BJ (cell line): ENCODE data around the gene NOTCH1. TPM values are rescaled to one million over a fixed set of nuclear protein-coding genes. Genes with fewer than 3 reads are reported as not detected.

Source experiments
- CTCF ChIA-PET: fragments of 350-600 bp; formaldehyde crosslinking; extraction: SDS; loops from one replicate; lab custom pipeline; 2021; ENCODE audit warnings: antibody characterized with exemption, inconsistent platforms; lab: Yijun Ruan, JAX
- POLR2A ChIA-PET: fragments of 300-600 bp; sonication (Branson Sonifier 250); formaldehyde crosslinking; extraction: SDS; loops from one replicate; lab custom pipeline; 2021; ENCODE audit warnings: antibody characterized with exemption; lab: Charles Lee
- DNase-seq: peaks from one replicate; pipeline ENCODE4 v3.0.0-alpha.2; 2011; ENCODE audit warnings: low read depth
- H3K27me3 ChIP-seq: 2 replicates; pipeline ENCODE4 v1.6.0; 2011; ENCODE audit warnings: low read length; ENCODE audit not compliant: control insufficient read depth, insufficient read depth
- H3K36me3 ChIP-seq: 2 replicates; pipeline ENCODE4 v1.5.1; 2011; ENCODE audit warnings: low read length; ENCODE audit not compliant: control insufficient read depth, insufficient read depth
- H3K4me3 ChIP-seq: 2 replicates; pipeline ENCODE4 v1.5.1; 2011; ENCODE audit warnings: low read depth, mild to moderate bottlenecking, control low read depth, low read length
- polyA plus RNA-seq: library from polyadenylated mRNA; depleted of rRNA; stranded (reverse); fragments of >200 nt; gene quantifications from 2 replicates; pipeline ENCODE4 v1.2.3, GENCODE V29; 2011
- TF ChIP-seq, protein P1 (sequence below): IDR thresholded peaks from 2 replicates; pipeline ENCODE4 v1.5.1; 2011; ENCODE audit warnings: low read depth, mild to moderate bottlenecking, control low read depth, inconsistent platforms, low read length, moderate library complexity; ENCODE audit not compliant: insufficient read depth

Gene NOTCH1
- polyA plus RNA-seq, 1 experiment: 1.3 TPM

DNA sequence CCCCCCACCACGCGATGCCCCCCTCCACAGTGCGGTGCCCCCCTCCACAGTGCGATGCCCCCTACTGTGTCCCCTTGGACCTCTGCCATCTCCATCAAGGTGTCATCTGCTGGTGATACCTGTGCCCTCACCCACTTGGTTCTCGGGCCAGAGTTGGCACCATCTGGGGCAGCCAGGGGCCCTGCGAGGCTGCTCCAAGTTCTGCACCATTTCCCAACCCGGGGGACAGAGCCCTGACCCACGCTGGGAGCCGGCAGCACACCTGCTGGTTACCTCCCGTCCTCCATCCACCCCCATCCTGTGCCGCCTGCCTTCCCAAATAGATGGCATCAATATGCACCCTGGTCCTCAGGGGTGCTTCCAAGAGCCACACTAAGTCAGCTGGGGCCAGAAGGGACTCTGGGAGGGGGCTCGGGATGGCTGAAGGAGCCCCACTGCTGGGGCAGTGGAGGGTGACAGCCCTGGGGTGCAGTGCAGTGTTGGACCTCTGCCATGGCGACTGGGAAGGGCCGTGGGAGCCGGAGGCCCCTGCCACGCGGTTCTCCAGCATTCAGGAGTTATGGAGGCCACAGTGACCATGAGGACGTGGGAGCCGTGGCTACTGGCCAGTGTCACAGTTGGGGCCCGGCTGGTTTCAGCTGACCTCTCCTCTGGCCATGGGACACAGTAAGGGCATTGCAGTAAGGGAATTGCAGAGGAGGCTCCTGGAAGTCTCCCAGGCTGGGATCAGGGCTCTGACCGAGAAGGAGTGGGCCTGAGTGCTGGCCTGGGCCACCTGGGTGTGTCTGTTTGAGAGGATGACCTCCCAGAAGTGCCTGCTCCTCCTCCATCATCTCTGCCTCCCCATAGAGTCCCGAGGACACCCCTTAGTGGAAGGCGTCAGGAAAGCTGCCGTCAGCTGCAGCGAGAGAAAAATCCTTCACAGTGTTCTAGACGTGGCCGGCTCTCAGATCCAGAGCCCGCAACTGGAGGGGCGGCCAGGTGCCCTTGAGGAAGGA lies 44.2 kb upstream of the NOTCH1 start:
- no peak for DNase-seq
- Histone ChIP-seq H3K27me3 (peaks cover 2% of the 10 kb centered on the region), H3K36me3 (no peaks in the 10 kb centered on the region), H3K4me3 (no peak overlapping the region)
- POLR2A ChIA-PET: no interaction called here
- TF ChIP-seq, protein P1, sequence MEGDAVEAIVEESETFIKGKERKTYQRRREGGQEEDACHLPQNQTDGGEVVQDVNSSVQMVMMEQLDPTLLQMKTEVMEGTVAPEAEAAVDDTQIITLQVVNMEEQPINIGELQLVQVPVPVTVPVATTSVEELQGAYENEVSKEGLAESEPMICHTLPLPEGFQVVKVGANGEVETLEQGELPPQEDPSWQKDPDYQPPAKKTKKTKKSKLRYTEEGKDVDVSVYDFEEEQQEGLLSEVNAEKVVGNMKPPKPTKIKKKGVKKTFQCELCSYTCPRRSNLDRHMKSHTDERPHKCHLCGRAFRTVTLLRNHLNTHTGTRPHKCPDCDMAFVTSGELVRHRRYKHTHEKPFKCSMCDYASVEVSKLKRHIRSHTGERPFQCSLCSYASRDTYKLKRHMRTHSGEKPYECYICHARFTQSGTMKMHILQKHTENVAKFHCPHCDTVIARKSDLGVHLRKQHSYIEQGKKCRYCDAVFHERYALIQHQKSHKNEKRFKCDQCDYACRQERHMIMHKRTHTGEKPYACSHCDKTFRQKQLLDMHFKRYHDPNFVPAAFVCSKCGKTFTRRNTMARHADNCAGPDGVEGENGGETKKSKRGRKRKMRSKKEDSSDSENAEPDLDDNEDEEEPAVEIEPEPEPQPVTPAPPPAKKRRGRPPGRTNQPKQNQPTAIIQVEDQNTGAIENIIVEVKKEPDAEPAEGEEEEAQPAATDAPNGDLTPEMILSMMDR: no peak
- CTCF ChIA-PET: interaction anchor here (0.8 kb wide), 1 partner anchor 19 kb away, joined by 3 read pairs; no protein-coding TSS in a partner anchor

DNA sequence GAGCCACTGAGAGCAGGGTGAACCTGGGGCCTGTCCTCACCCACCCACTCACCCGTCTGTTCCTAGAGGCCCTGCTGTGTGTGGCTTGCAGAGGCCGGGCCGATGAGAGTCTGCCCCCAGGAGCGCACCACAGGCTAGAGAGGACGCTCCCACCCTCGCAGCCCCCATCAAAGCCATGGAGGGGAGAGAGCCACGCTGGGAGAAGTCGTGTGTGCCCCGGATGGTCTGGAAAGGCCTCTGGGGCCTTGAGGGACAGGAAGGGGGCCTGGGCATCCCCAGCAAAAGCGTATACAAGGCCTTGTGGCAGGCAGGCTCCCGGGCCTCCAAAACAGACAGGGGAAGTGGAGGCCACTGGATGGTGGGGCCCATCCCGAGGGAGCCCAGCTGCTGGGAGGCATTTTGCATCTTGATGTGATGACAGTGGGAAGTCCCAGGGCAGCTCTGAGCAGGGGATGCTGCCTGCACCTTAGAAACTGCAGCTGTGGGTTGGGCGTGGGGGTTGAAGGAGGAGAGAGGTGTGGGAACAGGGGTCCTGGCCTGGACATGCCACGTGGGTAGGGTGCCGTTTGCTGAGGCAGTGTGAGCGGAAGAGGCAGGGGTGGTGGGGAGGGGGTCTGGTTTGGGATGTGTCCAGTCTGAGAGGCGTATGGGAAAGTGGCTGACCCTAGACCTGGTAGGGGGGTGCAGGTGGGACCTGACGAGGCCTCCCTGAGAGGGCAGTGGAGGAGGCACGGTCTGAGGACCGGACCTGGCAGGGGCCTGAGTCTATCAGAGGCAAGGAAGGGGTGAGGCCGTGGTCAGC lies 43.0 kb upstream of the NOTCH1 start:
- ChIA-PET CTCF (no interaction called here), POLR2A (no interaction called here)
- Histone ChIP-seq H3K4me3 (no peak overlapping the region), H3K36me3 (no peaks in the 10 kb centered on the region), H3K27me3 (peaks cover 2% of the 10 kb centered on the region)
- TF ChIP-seq, protein P1: no peak
- DNase-seq: no peak

DNA sequence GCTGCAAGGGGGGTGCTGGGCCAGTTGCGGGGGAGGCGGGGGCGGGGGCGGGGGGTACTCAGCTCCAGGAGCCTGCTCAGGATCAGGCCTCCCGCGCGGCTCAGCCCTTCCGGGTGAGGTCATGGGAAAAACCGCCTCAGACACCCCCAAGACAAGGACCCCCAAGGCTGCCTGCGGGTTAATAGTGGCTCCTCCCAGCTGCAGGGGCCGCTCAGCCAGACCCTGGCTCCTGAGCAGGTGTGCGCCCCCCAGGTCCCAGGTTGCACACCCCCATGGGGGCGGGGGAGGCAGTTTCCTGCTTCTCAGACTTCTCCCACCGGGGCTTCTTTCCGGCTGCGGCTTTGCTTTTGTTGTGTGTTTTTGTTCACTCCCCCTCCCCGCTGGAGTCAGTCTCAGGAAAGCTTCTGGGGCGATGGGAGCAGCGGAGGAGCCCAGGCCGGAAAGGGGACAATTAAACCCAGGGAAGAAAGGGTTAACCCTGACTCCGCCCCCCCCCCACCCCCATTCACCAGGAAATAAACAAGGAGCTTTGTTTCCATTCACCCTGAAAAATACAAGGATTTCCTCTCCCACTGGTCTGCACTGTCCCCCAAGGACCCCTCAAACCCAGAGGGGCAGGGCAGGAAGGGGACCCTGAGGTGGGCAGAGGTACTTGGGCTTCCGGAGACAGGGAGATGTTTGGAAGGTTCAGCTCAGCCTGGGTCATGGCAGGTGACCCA lies 42.3 kb upstream of the NOTCH1 start:
- peaks cover 2% of the 10 kb centered on the region for H3K27me3 ChIP-seq
- POLR2A ChIA-PET: no interaction called here
- no peak overlapping the region for H3K4me3 ChIP-seq
- H3K36me3 ChIP-seq: no peaks in the 10 kb centered on the region
- DNase-seq: no peak
- TF ChIP-seq, protein P1: no peak
- CTCF ChIA-PET: no interaction called here

DNA sequence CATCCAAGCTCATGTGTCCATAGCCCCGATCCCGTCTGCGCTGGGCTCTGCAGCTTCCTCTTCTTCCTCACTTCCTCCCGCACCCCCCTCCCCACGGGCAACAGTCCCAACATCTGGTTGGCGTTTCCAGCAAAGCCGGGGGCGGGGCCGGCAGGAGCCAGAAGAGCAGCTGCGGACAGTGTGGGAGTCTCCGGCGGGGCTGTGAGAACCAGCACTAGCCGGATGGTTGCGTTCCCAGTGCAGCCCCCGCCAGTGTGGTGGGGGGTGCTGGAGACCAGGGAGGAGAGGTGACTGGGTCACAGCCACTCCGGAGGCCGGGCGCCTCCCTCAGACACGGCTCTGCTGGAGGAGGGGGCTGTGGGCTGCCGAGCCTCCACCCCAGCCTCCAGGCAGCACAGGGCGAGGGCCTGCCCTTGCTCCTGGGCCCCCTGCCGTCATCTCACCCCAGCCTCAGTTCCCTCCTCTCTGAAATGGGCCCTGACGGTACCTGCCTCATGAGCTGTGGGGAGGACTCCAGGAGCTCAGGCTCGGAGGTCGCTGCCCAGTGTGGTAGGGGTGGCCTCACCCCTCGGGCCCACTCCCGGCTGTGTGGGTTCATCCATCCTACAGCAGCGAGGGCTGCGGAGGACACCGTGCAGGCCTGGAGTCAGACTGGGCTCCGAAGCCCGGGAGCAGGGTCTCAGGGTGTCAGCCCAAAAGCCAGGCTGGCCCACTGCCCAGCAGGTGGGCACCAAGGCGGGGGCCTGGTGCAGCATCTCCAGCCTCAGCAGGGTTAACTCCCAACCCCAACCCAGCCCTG lies 41.5 kb upstream of the NOTCH1 start:
- TF ChIP-seq, protein P1: no peak
- Histone ChIP-seq H3K36me3 (no peaks in the 10 kb centered on the region), H3K27me3 (peaks cover 2% of the 10 kb centered on the region), H3K4me3 (no peak overlapping the region)
- DNase-seq: no peak
- CTCF ChIA-PET: interaction anchor here (0.8 kb wide), 1 partner anchor 16 kb away, joined by 3 read pairs; no protein-coding TSS in a partner anchor
- POLR2A ChIA-PET: no interaction called here
